Cardiac muscle cell (in vitro differentiated cells and primary cell): Measurements from ENCODE around the gene NME7. TPM values are rescaled to one million over a fixed set of nuclear protein-coding genes. Genes with fewer than 3 reads are reported as not detected.

ENCODE experiments used
- DNase-seq, 2 donors: peaks; one replicate each; pipeline versions ENCODE4 v3.0.0 to v3.0.0-alpha.2; 2010 to 2017; ENCODE audit warnings: low read depth in 1 of 2, low spot score in 1 of 2
- H3K27ac ChIP-seq: fragments of 200-600 bp; sonication (generic); 2 replicates; pipeline ENCODE4 v1.5.1; 2016
- H3K27me3 ChIP-seq: fragments of 200-600 bp; sonication (generic); 2 replicates; pipeline ENCODE4 v1.6.0; 2016; ENCODE audit warnings: control low read depth
- H3K36me3 ChIP-seq: fragments of 200-600 bp; sonication (generic); 2 replicates; pipeline ENCODE4 v1.5.1; 2016; ENCODE audit warnings: control low read depth
- H3K4me1 ChIP-seq: fragments of 200-600 bp; sonication (generic); 2 replicates; pipeline ENCODE4 v1.8.1; 2017; ENCODE audit warnings: low read depth, mild to moderate bottlenecking, mixed run types
- H3K4me3 ChIP-seq: fragments of 200-600 bp; sonication (generic); 2 replicates; pipeline ENCODE4 v1.5.1; 2016; ENCODE audit warnings: mild to moderate bottlenecking
- H3K9me3 ChIP-seq: fragments of 200-600 bp; sonication (generic); 2 replicates; pipeline ENCODE4 v1.5.1; 2017; ENCODE audit warnings: low read depth, mild to moderate bottlenecking, control low read depth
- polyA plus RNA-seq: library from polyadenylated mRNA; unstranded; fragments of >200 nt; fragmentation: Nextera tagmentation; extraction: Ambion mirVana; gene quantifications from 2 replicates; pipeline ENCODE4 v1.2.1, GENCODE V29; 2016
- total RNA-seq: library from RNA; depleted of rRNA; stranded (reverse); fragments of >200 nt; gene quantifications from 2 replicates; pipeline ENCODE4 v1.2.3, GENCODE V29; 2016
- TF ChIP-seq, protein P1 (sequence below): IDR thresholded peaks from 2 replicates; pipeline ENCODE4 v1.5.1; 2012; ENCODE audit warnings: low read depth, mild to moderate bottlenecking, low read length

The NME7 gene
- total and polyA plus RNA-seq, 2 experiments from 2014 or later, result 10.1 to 110 TPM

DNA sequence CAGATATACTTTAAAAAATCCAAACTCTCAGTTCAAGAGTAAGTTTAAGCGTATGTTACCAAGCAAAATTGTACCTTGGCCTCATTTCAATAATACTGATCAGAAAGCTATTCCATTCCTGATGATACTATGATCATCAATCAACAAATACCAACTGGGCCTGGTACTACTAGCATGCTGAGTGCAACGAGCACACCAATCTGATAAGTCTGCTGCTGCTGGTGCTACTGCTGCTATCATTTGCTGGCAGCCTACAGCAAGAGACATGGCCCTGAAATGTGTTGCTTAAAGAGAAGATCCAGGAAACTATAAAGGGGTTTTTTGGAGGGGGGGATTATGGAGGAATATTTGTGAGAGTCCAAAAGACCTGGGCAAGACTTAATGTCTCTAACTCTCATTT is 39.7 kb downstream of the NME7 start:
- TF ChIP-seq, protein P1, sequence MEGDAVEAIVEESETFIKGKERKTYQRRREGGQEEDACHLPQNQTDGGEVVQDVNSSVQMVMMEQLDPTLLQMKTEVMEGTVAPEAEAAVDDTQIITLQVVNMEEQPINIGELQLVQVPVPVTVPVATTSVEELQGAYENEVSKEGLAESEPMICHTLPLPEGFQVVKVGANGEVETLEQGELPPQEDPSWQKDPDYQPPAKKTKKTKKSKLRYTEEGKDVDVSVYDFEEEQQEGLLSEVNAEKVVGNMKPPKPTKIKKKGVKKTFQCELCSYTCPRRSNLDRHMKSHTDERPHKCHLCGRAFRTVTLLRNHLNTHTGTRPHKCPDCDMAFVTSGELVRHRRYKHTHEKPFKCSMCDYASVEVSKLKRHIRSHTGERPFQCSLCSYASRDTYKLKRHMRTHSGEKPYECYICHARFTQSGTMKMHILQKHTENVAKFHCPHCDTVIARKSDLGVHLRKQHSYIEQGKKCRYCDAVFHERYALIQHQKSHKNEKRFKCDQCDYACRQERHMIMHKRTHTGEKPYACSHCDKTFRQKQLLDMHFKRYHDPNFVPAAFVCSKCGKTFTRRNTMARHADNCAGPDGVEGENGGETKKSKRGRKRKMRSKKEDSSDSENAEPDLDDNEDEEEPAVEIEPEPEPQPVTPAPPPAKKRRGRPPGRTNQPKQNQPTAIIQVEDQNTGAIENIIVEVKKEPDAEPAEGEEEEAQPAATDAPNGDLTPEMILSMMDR, result no peak

DNA sequence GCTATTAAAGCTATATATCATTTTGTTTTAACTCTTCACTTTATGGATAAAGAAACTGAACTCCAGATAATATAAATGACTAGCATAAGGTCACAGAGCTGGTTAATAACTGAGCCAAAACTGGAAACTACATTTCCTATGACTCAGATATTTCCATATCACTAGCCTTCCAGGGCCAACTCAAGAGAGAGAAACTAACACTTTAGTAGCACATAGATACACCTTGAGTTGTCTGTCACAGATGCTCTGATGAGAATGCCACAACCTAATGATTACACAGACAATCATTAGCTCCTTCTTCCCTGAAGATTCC is 40.7 kb downstream of the NME7 start:
- no peaks in the 10 kb centered on the region for H3K27me3 ChIP-seq
- H3K9me3 ChIP-seq, result no peaks in the 10 kb centered on the region
- H3K4me3 ChIP-seq, result no peak overlapping the region
- TF ChIP-seq, protein P1, result no peak
- peak in 1 of 2 donors; percentile 41 for DNase-seq
- no peak overlapping the region for H3K27ac ChIP-seq
- no peaks in the 10 kb centered on the region for H3K4me1 ChIP-seq
- no peaks in the 10 kb centered on the region for H3K36me3 ChIP-seq

More for the DNA sequence above, 39.7 kb downstream of the NME7 start:
- Histone ChIP-seq H3K36me3 (no peaks in the 10 kb centered on the region), H3K4me1 (no peaks in the 10 kb centered on the region), H3K27ac (no peak overlapping the region), H3K4me3 (no peak overlapping the region), H3K9me3 (no peaks in the 10 kb centered on the region), H3K27me3 (no peaks in the 10 kb centered on the region)
- no peak for DNase-seq

DNA sequence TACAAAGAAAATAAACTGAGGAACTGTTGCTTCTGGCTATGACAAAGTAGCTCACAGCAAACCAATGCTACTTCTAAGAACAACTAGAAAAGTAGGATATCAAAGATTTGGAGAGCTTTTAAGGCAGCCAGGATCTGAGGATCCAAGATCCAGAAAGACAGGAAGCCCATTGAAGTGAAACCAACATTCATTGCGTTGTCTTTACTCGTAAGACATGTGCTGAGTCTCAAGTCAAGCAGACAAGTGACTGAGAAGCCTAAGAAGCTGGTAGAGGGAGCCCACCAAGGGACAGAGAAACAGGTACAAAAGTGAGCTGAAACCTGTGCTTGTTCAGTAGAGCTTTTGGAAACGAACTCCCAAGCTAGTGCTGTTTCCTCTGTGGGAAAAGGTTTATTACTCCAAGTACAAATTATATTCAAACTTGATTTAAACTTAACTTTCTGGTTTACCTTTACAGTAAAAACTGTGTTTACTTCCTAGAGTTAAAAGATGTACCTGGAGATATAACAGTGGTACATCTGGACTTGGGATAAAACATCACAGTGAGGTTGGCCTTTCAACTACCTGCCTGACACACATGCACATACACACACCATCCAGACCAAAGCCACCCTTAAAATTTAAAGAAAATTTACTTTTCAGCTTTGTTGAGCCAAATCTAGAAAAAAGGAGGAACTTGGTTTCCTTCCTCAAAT is 41.2 kb downstream of the NME7 start:
- Histone ChIP-seq H3K4me3 (no peak overlapping the region), H3K9me3 (no peaks in the 10 kb centered on the region), H3K27ac (no peak overlapping the region), H3K36me3 (no peaks in the 10 kb centered on the region), H3K4me1 (no peaks in the 10 kb centered on the region), H3K27me3 (no peaks in the 10 kb centered on the region)
- DNase-seq, result no peak
- TF ChIP-seq, protein P1, result no peak

DNA sequence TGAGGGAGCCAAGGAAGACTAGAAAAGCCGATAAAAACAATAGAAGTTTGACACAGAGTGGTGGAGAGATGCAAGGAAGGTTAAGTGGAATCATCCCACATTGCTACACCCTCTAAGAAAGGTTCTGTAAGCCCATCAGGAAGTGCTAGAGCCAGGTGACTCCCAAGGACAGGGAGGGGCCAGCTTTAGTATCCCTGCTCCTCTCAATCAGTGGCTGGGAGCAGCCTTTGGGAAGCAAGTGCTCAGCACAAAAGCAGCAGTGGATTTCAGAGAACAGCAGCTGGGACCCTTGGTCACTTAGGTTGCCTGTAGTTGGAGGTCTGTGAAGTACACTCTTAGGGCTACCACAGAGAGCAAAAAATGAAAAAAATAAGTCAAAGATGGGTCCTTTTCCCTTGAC is 42.5 kb downstream of the NME7 start:
- TF ChIP-seq, protein P1, result no peak
- Histone ChIP-seq H3K4me1 (no peaks in the 10 kb centered on the region), H3K9me3 (no peaks in the 10 kb centered on the region), H3K36me3 (no peaks in the 10 kb centered on the region), H3K4me3 (no peak overlapping the region), H3K27ac (peak overlapping the region; percentile 14), H3K27me3 (no peaks in the 10 kb centered on the region)
- DNase-seq, result peak in 1 of 2 donors; percentile 1

DNA sequence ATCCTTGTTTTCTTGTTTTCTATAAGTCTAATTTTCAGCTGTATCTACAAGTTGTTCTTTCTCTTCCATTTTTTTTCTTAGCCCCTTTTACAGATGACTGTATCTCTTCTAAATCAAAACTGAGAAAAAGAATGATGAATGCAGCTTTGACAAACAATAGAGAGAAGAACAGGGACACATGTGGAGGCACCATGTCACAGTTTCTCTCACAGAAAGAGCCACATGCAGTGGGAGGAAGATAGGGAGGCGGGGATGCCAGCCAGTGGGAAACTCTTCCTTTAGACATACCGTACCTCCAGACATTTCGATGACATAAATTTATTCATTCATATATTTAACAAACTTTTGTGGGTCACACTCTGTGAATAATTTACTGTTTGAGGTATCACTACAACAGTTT is 45.5 kb downstream of the NME7 start:
- H3K27ac ChIP-seq, result no peak overlapping the region
- H3K36me3 ChIP-seq, result no peaks in the 10 kb centered on the region
- no peaks in the 10 kb centered on the region for H3K9me3 ChIP-seq
- no peak for DNase-seq
- no peak overlapping the region for H3K4me3 ChIP-seq
- TF ChIP-seq, protein P1, result no peak
- no peaks in the 10 kb centered on the region for H3K4me1 ChIP-seq
- H3K27me3 ChIP-seq, result no peaks in the 10 kb centered on the region
